ENCODE data around the gene CTNNA2. TPM values are rescaled to one million over a fixed set of nuclear protein-coding genes. Genes with fewer than 3 reads are reported as not detected.

The CTNNA2 gene
- total and polyA plus RNA-seq, 12 donors: 0.12 to 5.0 (median 1.4) TPM; not detected in 1

DNA sequence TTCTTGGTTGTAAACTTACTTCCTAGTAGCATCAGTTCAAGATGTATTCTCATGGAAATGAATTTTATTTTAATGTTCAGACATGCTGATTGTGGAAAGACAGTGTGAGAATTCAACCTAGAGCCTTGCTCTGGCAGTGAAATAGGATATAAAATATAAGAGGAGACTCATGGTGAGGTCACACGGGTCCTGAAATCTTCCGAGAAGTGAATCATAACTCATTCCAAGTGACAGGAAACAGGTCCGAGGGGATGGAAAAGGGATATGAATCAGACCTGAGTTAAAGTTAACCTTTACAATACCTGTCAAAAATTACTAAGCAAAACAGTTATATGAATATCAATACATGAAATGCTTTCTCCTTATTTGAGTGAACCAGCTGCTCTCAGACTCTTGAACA, 976.9 kb downstream of the CTNNA2 start:
- no peaks in the 10 kb centered on the region for H3K27me3 ChIP-seq
- H3K27ac ChIP-seq: no peak overlapping the region
- no peaks in the 10 kb centered on the region for H3K4me1 ChIP-seq (replicated peaks in 1 of 2)
- TF ChIP-seq, protein P1, sequence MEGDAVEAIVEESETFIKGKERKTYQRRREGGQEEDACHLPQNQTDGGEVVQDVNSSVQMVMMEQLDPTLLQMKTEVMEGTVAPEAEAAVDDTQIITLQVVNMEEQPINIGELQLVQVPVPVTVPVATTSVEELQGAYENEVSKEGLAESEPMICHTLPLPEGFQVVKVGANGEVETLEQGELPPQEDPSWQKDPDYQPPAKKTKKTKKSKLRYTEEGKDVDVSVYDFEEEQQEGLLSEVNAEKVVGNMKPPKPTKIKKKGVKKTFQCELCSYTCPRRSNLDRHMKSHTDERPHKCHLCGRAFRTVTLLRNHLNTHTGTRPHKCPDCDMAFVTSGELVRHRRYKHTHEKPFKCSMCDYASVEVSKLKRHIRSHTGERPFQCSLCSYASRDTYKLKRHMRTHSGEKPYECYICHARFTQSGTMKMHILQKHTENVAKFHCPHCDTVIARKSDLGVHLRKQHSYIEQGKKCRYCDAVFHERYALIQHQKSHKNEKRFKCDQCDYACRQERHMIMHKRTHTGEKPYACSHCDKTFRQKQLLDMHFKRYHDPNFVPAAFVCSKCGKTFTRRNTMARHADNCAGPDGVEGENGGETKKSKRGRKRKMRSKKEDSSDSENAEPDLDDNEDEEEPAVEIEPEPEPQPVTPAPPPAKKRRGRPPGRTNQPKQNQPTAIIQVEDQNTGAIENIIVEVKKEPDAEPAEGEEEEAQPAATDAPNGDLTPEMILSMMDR (IDR thresholded peaks at IDR 0.05): no peak
- no peak for TF ChIP-seq POLR2A (IDR thresholded peaks at IDR 0.05)
- intact Hi-C loops (cut with DNase I): no loop called here
- no peak overlapping the region for H3K4me3 ChIP-seq
- WGBS, 4 donors: 3 to 18% (median 11%) methylated on average over 3 of the region's 3 CpGs
- no peaks in the 10 kb centered on the region for H3K9me3 ChIP-seq (replicated peaks in 1 of 3)
- no peak for DNase-seq
- H3K36me3 ChIP-seq (replicated peaks in 1 of 2): no peaks in the 10 kb centered on the region

DNA sequence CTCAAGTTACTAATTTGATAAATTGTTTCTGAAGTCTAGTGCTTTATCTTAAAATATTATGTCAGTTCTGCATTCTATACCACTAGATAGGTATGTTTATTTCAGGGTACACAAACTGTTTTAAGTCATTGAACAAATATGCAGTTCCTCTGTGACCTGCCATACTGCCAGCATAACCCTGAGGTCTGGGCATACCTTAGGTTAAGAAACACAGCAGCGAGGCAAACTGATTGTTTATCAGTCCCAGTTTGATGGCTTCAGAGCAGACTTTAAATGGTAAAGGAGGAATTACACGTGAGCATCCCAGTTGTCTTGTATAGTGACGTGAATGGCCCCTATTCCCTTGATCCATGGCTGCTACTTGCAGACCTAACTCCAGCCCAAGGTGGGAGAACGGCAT, 978.1 kb downstream of the CTNNA2 start:
- intact Hi-C loops (cut with DNase I): no loop called here
- H3K9me3 ChIP-seq (replicated peaks in 1 of 3): no peaks in the 10 kb centered on the region
- no peaks in the 10 kb centered on the region for H3K4me1 ChIP-seq (replicated peaks in 1 of 2)
- TF ChIP-seq, protein P1 (IDR thresholded peaks at IDR 0.05): no peak
- TF ChIP-seq POLR2A (IDR thresholded peaks at IDR 0.05): no peak
- H3K27ac ChIP-seq: no peak overlapping the region
- H3K36me3 ChIP-seq (replicated peaks in 1 of 2): no peaks in the 10 kb centered on the region
- WGBS, 4 donors: 54 to 68% (median 63%) methylated on average over 4 of the region's 4 CpGs
- no peak overlapping the region for H3K4me3 ChIP-seq
- DNase-seq: no peak
- H3K27me3 ChIP-seq: no peaks in the 10 kb centered on the region

GRCh38 chr2:80496346-80496745, 983.5 kb downstream of the CTNNA2 start:
- H3K27me3 ChIP-seq: no peaks in the 10 kb centered on the region
- H3K27ac ChIP-seq: no peak overlapping the region
- no peak for TF ChIP-seq POLR2A (IDR thresholded peaks at IDR 0.05)
- TF ChIP-seq, protein P1 (IDR thresholded peaks at IDR 0.05): no peak
- intact Hi-C loops (cut with DNase I): no loop called here
- 74 to 82% (median 75%) methylated on average over 2 of the region's 2 CpGs for WGBS, 4 donors
- H3K4me3 ChIP-seq: no peak overlapping the region
- DNase-seq: no peak
- no peaks in the 10 kb centered on the region for H3K9me3 ChIP-seq (replicated peaks in 1 of 3)
- H3K4me1 ChIP-seq (replicated peaks in 1 of 2): no peaks in the 10 kb centered on the region
- H3K36me3 ChIP-seq (replicated peaks in 1 of 2): no peaks in the 10 kb centered on the region

DNA sequence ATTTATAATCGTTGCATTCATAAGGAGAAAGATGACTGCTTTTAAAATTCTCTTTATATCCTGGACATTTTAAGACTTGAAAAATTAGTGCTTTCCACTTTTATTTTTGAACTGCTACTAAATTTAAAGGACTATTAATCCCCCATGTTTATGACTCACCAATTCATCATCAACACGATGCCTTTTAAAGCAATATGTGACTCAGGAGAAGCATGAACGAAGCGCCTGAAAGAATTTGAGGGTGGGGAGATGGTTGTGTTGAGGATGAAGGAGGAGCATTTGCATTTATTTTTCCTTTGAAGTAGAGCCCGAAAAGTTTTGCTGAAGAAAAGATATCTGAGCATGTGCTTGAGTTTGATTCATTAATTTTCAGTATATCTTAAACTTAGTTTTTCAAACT, 983.9 kb downstream of the CTNNA2 start:
- no peaks in the 10 kb centered on the region for H3K9me3 ChIP-seq (replicated peaks in 1 of 3)
- H3K4me1 ChIP-seq (replicated peaks in 1 of 2): no peaks in the 10 kb centered on the region
- WGBS, 4 donors: 49 to 69% (median 62%) methylated on average over 5 of the region's 5 CpGs
- no peak for TF ChIP-seq POLR2A (IDR thresholded peaks at IDR 0.05)
- TF ChIP-seq, protein P1 (IDR thresholded peaks at IDR 0.05): no peak
- no peaks in the 10 kb centered on the region for H3K36me3 ChIP-seq (replicated peaks in 1 of 2)
- no peak for DNase-seq
- H3K27me3 ChIP-seq: no peaks in the 10 kb centered on the region
- H3K27ac ChIP-seq: no peak overlapping the region
- intact Hi-C loops (cut with DNase I): no loop called here
- no peak overlapping the region for H3K4me3 ChIP-seq
